Osteoblast (primary cell): ENCODE measurements around the gene MADD. TPM values are rescaled to one million over a fixed set of nuclear protein-coding genes. Genes with fewer than 3 reads are reported as not detected.

ENCODE experiments used
- DNase-seq: peaks from one replicate; pipeline ENCODE4 v3.0.0; 2011; ENCODE audit warnings: low spot score, mixed read lengths; ENCODE audit not compliant: insufficient read length; ENCODE audit errors: missing footprints
- H2AFZ ChIP-seq: 2 replicates; pipeline ENCODE4 v1.6.0; 2011; ENCODE audit warnings: mild to moderate bottlenecking, low read length
- H3K27ac ChIP-seq: 2 replicates; pipeline ENCODE4 v1.5.1; 2011; ENCODE audit warnings: mild to moderate bottlenecking, low read depth, low read length, moderate library complexity
- H3K27me3 ChIP-seq: 2 replicates; pipeline ENCODE4 v1.6.0; 2012; ENCODE audit warnings: mild to moderate bottlenecking, control low read depth, inconsistent platforms, low read length, moderate library complexity; ENCODE audit not compliant: insufficient read depth
- H3K36me3 ChIP-seq: 2 replicates; pipeline ENCODE4 v1.5.1; 2011; ENCODE audit warnings: mild to moderate bottlenecking, low read length, control low read depth, moderate library complexity; ENCODE audit not compliant: insufficient read depth
- H3K4me1 ChIP-seq: 2 replicates; pipeline ENCODE4 v1.5.1; 2011; ENCODE audit warnings: mild to moderate bottlenecking, low read length, control low read depth, moderate library complexity; ENCODE audit not compliant: insufficient read depth
- H3K4me2 ChIP-seq: 2 replicates; pipeline ENCODE4 v1.6.0; 2011; ENCODE audit warnings: mild to moderate bottlenecking, low read length; ENCODE audit not compliant: insufficient read depth
- H3K4me3 ChIP-seq: fragments of 200-600 bp; sonication (generic); 3 replicates; pipeline ENCODE4 v1.5.1; 2012; ENCODE audit warnings: mild to moderate bottlenecking, low read length, inconsistent platforms; ENCODE audit not compliant: insufficient read depth
- H3K79me2 ChIP-seq: 2 replicates; pipeline ENCODE4 v1.6.0; 2012; ENCODE audit warnings: mild to moderate bottlenecking, low read length, control low read depth, inconsistent platforms; ENCODE audit not compliant: insufficient read depth
- H3K9me3 ChIP-seq: 2 replicates; pipeline ENCODE4 v1.5.1; 2011; ENCODE audit warnings: low read depth, low read length, control low read depth
- H4K20me1 ChIP-seq: 2 replicates; pipeline ENCODE4 v1.6.0; 2012; ENCODE audit warnings: mild to moderate bottlenecking, low read length, control low read depth; ENCODE audit not compliant: insufficient read depth
- CTCF ChIP-seq: IDR thresholded peaks from 2 replicates; pipeline ENCODE4 v1.5.1; 2011; ENCODE audit warnings: mild to moderate bottlenecking, low read depth, low read length, moderate library complexity; ENCODE audit errors: extremely low read depth
- total RNA-seq: library from RNA; depleted of rRNA; stranded (reverse); fragments of >200 nt; gene quantifications from 2 replicates; pipeline ENCODE4 v1.2.3, GENCODE V29; 2012

Gene MADD
- total RNA-seq, 1 donor, result 21.7 TPM

GRCh38 chr11:47251751-47252150 is 18.2 kb upstream of the MADD start:
- Histone ChIP-seq H3K27me3 (no peaks in the 10 kb centered on the region), H3K4me2 (no peak overlapping the region), H3K27ac (no peak overlapping the region), H3K79me2 (peaks cover 40% of the 10 kb centered on the region), H3K36me3 (peaks cover 5% of the 10 kb centered on the region), H4K20me1 (no peaks in the 10 kb centered on the region), H3K9me3 (no peaks in the 10 kb centered on the region), H3K4me1 (peaks cover 32% of the 10 kb centered on the region), H3K4me3 (no peak overlapping the region), H2AFZ (no peak overlapping the region)
- DNase-seq, result no peak
- TF ChIP-seq CTCF, result no peak

GRCh38 chr11:47253660-47254059 is 16.3 kb upstream of the MADD start:
- Histone ChIP-seq H3K79me2 (peaks cover 21% of the 10 kb centered on the region), H3K27ac (peak overlapping the region; percentile 73), H3K4me1 (peaks cover 38% of the 10 kb centered on the region), H3K4me3 (no peak overlapping the region), H3K27me3 (no peaks in the 10 kb centered on the region), H3K4me2 (no peak overlapping the region), H4K20me1 (no peaks in the 10 kb centered on the region), H3K36me3 (no peaks in the 10 kb centered on the region), H3K9me3 (no peaks in the 10 kb centered on the region), H2AFZ (no peak overlapping the region)
- no peak for DNase-seq
- TF ChIP-seq CTCF, result no peak

- peaks cover 14% of the 10 kb centered on the region for H3K79me2 ChIP-seq
- no peaks in the 10 kb centered on the region for H3K36me3 ChIP-seq
- H3K4me1 ChIP-seq, result peaks cover 40% of the 10 kb centered on the region
- peak overlapping the region; percentile 33 for H3K4me3 ChIP-seq
- peak overlapping the region; percentile 66 for H2AFZ ChIP-seq
- H3K27ac ChIP-seq, result peak overlapping the region; percentile 73
- no peak for TF ChIP-seq CTCF
- no peak for DNase-seq
- H3K27me3 ChIP-seq, result no peaks in the 10 kb centered on the region
- no peaks in the 10 kb centered on the region for H4K20me1 ChIP-seq
- H3K9me3 ChIP-seq, result no peaks in the 10 kb centered on the region
- peak overlapping the region; percentile 55 for H3K4me2 ChIP-seq
These were observed 15.5 kb upstream of the MADD start for GRCh38 chr11:47254386-47254785.

GRCh38 chr11:47256374-47256773 is 13.6 kb upstream of the MADD start:
- Histone ChIP-seq H3K36me3 (no peaks in the 10 kb centered on the region), H3K4me2 (no peak overlapping the region), H2AFZ (no peak overlapping the region), H3K4me1 (peaks cover 39% of the 10 kb centered on the region), H4K20me1 (no peaks in the 10 kb centered on the region), H3K9me3 (no peaks in the 10 kb centered on the region), H3K79me2 (peaks cover 7% of the 10 kb centered on the region), H3K27me3 (no peaks in the 10 kb centered on the region), H3K27ac (no peak overlapping the region), H3K4me3 (no peak overlapping the region)
- no peak for TF ChIP-seq CTCF
- DNase-seq, result no peak
